NOMO-1 treated with DMSO at 0.1 percent for 48 hours (cell line): Measurements from ENCODE around the gene SCUBE3.

ENCODE experiments used
- DNase-seq: peaks from one replicate; lab custom pipeline; 2025; ENCODE audit not compliant: unreplicated experiment; lab: John Stamatoyannopoulos, UW

Gene SCUBE3

DNA sequence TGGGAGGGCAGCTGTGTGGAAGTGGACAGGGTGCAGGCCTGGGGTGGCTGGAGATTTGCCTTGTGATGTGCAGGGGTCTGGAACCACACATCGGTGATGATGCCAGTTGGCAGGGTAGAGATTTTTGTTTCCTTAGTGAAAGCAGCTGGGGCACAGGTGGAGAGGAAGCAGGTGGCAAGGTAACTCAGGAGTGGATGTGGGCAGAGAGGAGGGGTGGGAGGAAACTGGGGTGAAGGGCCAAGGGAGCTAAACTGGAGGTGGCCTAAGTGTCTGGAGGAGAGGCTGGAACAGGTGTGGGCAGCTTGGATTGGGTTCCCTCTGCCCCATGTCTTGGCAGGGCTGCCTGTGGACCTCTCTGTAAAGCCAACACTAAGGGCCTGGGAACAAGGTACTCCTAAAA, 4.7 kb upstream of the SCUBE3 start:
- DNase-seq: no peak

GRCh38 chr6:35209622-35210247, 4.0 kb upstream of the SCUBE3 start:
- DNase-seq: no peak

- no peak for DNase-seq
Measured at GRCh38 chr6:35213298-35213791, 411 bp upstream of the SCUBE3 start.

GRCh38 chr6:35214869-35215664, 1.3 kb downstream of the SCUBE3 start:
- no peak for DNase-seq

GRCh38 chr6:35215665-35216411, 2.1 kb downstream of the SCUBE3 start:
- DNase-seq: no peak

GRCh38 chr6:35216412-35216732, 2.6 kb downstream of the SCUBE3 start:
- no peak for DNase-seq

- no peak for DNase-seq
Measured at GRCh38 chr6:35216851-35217811, 3.4 kb downstream of the SCUBE3 start.

DNA sequence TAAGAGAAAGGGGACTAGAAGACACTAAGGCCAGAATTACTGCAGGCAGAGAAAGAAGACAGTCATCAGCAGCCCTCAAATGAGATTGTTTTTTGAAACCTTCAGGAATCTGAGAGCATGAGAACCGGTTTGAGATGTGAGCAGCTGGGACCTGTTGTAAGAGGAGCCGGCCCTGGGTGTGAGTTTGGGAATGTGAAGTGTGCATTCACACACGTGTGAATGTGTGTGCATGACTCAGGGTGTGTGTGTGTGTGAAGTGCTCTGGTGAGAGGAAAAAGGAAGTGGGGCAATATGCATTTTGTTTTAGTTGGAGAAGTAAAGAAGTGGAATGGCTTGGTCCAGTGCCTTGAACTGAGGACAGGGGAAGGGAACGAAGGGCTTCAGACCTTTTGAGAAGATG, 4.3 kb downstream of the SCUBE3 start:
- DNase-seq: peak; percentile 20

DNA sequence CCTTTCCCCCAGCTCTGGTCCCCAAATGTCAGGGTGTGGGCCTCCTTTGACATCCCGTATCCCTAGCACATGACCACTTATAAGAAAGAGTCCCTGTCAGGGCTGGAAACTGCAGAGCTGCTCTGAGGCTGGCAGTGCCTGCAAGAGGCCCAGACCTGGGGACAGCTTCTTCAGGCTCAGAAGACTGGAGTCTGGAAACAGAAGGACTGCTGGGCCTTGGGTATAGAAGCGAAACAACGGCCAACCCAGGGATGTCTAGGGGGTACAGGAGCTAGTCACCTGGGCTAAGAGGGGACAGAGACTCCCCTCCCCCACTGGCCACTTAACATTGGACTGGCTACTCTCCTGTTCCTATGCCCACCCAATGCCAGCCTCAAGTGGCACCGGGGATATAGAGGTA, 4.7 kb downstream of the SCUBE3 start:
- DNase-seq: no peak

- DNase-seq: no peak
Measured at GRCh38 chr6:35219683-35220326, 6.0 kb downstream of the SCUBE3 start.

- no peak for DNase-seq
Measured at GRCh38 chr6:35220711-35221110, 7.0 kb downstream of the SCUBE3 start.

GRCh38 chr6:35223396-35223795, 9.6 kb downstream of the SCUBE3 start:
- DNase-seq: no peak

GRCh38 chr6:35224720-35225119, 11.0 kb downstream of the SCUBE3 start:
- DNase-seq: peak; percentile 62

DNA sequence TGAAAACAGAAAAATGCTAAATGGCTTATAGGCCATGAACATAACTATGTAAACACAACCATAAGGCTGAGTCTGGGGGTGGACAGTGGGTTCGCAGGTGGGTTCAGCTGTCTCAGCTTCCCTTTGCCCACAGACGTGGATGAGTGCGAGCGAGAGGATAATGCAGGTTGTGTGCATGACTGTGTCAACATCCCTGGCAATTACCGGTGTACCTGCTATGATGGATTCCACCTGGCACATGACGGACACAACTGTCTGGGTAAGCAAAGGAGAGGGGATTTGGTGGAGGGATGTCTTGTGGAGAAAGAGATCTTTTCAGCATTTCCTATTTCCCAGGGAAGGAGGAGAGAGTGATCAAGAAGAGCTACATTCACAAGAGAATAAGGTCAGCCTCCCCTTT, 14.7 kb downstream of the SCUBE3 start:
- no peak for DNase-seq

GRCh38 chr6:35229304-35229703, 15.5 kb downstream of the SCUBE3 start:
- DNase-seq: no peak

GRCh38 chr6:35230498-35230897, 16.7 kb downstream of the SCUBE3 start:
- no peak for DNase-seq

- DNase-seq: no peak
Measured at GRCh38 chr6:35230950-35231349, 17.2 kb downstream of the SCUBE3 start.

GRCh38 chr6:35231563-35231962, 17.8 kb downstream of the SCUBE3 start:
- DNase-seq: no peak

GRCh38 chr6:35234901-35235300, 21.1 kb downstream of the SCUBE3 start:
- no peak for DNase-seq

- DNase-seq: no peak
Measured at GRCh38 chr6:35236223-35236622, 22.5 kb downstream of the SCUBE3 start.
